Smooth muscle cell (in vitro differentiated cells): ENCODE measurements around the gene DNAI1. TPM values are rescaled to one million over a fixed set of nuclear protein-coding genes. Genes with fewer than 3 reads are reported as not detected.
A peak's percentile ranks its signal among the peaks of the same experiment; 100 is the strongest.

Experiments used
- DNase-seq: peaks from one replicate; lab custom pipeline; 2025; ENCODE audit not compliant: unreplicated experiment; lab: John Stamatoyannopoulos, UW
- H2AFZ ChIP-seq: fragments of 200-600 bp; sonication (generic); 2 replicates; pipeline ENCODE4 v1.6.0; 2016; ENCODE audit warnings: antibody characterized with exemption, low read depth, mild to moderate bottlenecking
- H3F3A ChIP-seq: fragments of 200-600 bp; sonication (generic); 2 replicates; pipeline ENCODE4 v1.6.0; 2017; ENCODE audit warnings: antibody characterized with exemption, low read depth
- H3K27ac ChIP-seq: fragments of 200-600 bp; sonication (generic); 2 replicates; pipeline ENCODE4 v1.5.1; 2016; ENCODE audit warnings: low read depth, mild to moderate bottlenecking
- H3K27me3 ChIP-seq: fragments of 200-600 bp; sonication (generic); 2 replicates; pipeline ENCODE4 v1.6.1; 2016; ENCODE audit warnings: low read depth, mild to moderate bottlenecking
- H3K36me3 ChIP-seq: fragments of 200-600 bp; sonication (generic); 2 replicates; pipeline ENCODE4 v1.5.1; 2016; ENCODE audit warnings: low read depth
- H3K4me1 ChIP-seq: fragments of 200-600 bp; sonication (generic); 2 replicates; pipeline ENCODE4 v1.5.1; 2016; ENCODE audit warnings: low read depth
- H3K4me2 ChIP-seq: fragments of 200-600 bp; sonication (generic); 2 replicates; pipeline ENCODE4 v1.6.0; 2016; ENCODE audit warnings: mild to moderate bottlenecking
- H3K4me3 ChIP-seq: fragments of 200-600 bp; sonication (generic); 2 replicates; pipeline ENCODE4 v1.5.1; 2016; ENCODE audit warnings: mild to moderate bottlenecking
- H3K79me2 ChIP-seq: fragments of 200-600 bp; sonication (generic); 2 replicates; pipeline ENCODE4 v1.6.0; 2016; ENCODE audit warnings: low read depth, mild to moderate bottlenecking
- H3K9ac ChIP-seq: fragments of 200-600 bp; sonication (generic); 2 replicates; pipeline ENCODE4 v1.6.0; 2016; ENCODE audit warnings: low read depth
- H3K9me3 ChIP-seq: fragments of 200-600 bp; sonication (generic); replicated peaks from 2 replicates; pipeline ENCODE4 v1.5.1; 2016; ENCODE audit warnings: low read depth
- H4K20me1 ChIP-seq: fragments of 200-600 bp; sonication (generic); 2 replicates; pipeline ENCODE4 v1.6.0; 2016; ENCODE audit warnings: low read depth
- WGBS: methylation state at CpG from one replicate; pipeline ENCODE4 v1.1.7; 2016; ENCODE audit warnings: low lambda C conversion rate; 5-methylcytosine and 5-hydroxymethylcytosine counted together
- polyA plus RNA-seq: library from polyadenylated mRNA; unstranded; fragments of >200 nt; fragmentation: Nextera tagmentation; extraction: Ambion mirVana; gene quantifications from 2 replicates; pipeline ENCODE4 v1.2.1, GENCODE V29; 2016
- total RNA-seq: library from RNA; depleted of rRNA; stranded (reverse); fragments of >200 nt; gene quantifications from 2 replicates; pipeline ENCODE4 v1.2.3, GENCODE V29; 2014
- TF ChIP-seq, protein P1 (sequence below): fragments of 200-600 bp; sonication (generic); IDR thresholded peaks from 2 replicates; pipeline ENCODE4 v1.5.1; 2017; ENCODE audit warnings: borderline replicate concordance, mild to moderate bottlenecking, antibody characterized with exemption; ENCODE audit not compliant: insufficient read depth, poor library complexity, severe bottlenecking

DNAI1 gene
- total and polyA plus RNA-seq, 2 experiments from 2014 or later = 0.31 TPM; not detected in 1

DNA sequence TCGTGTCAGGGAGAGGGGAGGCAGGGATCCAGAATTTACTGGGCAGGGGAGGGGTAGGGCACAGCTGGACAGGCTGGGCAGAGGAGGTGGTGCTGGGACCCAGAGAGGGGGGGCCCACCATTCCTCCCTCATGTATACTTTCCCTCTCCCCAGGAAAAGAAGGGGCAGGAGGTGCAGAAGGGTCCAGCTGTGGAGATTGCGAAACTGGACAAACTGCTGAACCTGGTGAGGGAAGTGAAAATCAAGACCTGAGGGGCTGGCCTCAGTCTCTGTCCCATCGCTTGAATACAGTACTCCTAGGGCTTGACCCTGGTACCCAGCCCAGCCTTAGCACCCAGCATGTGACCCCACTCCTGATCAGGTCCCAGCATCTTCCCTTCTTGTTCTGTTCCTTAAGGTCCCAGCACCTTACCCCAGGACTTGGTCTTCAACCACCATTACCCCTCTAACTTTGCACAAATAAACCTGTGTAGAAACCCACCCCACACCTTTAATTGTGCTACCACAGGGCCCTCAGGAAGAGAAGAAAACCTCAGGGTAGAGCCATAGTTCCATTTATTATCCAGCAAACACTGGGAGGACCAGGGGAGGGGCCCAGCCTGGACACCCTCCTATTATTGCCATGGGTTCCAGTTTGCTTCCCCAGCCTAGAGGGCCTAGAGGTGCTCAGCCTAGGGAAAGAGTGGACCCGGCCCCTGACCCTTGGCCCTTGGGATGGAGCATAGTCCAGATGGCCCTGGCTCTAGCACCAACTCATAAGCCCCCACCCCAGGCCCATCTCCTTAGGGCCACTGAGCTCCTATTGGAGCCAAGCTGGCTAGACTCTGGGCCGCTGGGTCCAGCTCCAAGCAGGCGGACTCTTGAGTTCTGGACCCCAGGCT, 62.1 kb downstream of the DNAI1 start:
- no peaks in the 10 kb centered on the region for H3F3A ChIP-seq
- no peak overlapping the region for H3K27ac ChIP-seq
- H3K9me3 ChIP-seq = no peaks in the 10 kb centered on the region
- H3K27me3 ChIP-seq = peaks cover 13% of the 10 kb centered on the region
- DNase-seq = no peak
- no peak overlapping the region for H3K9ac ChIP-seq
- H3K4me1 ChIP-seq = no peaks in the 10 kb centered on the region
- no peak overlapping the region for H3K4me2 ChIP-seq
- H3K79me2 ChIP-seq = no peaks in the 10 kb centered on the region
- no peak overlapping the region for H3K4me3 ChIP-seq
- TF ChIP-seq, protein P1, sequence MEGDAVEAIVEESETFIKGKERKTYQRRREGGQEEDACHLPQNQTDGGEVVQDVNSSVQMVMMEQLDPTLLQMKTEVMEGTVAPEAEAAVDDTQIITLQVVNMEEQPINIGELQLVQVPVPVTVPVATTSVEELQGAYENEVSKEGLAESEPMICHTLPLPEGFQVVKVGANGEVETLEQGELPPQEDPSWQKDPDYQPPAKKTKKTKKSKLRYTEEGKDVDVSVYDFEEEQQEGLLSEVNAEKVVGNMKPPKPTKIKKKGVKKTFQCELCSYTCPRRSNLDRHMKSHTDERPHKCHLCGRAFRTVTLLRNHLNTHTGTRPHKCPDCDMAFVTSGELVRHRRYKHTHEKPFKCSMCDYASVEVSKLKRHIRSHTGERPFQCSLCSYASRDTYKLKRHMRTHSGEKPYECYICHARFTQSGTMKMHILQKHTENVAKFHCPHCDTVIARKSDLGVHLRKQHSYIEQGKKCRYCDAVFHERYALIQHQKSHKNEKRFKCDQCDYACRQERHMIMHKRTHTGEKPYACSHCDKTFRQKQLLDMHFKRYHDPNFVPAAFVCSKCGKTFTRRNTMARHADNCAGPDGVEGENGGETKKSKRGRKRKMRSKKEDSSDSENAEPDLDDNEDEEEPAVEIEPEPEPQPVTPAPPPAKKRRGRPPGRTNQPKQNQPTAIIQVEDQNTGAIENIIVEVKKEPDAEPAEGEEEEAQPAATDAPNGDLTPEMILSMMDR = no peak
- H4K20me1 ChIP-seq = no peaks in the 10 kb centered on the region
- WGBS = 91% methylated on average over 6 of the region's 6 CpGs
- H3K36me3 ChIP-seq = no peaks in the 10 kb centered on the region
- H2AFZ ChIP-seq = no peak overlapping the region

GRCh38 chr9:34521406-34522045, 62.9 kb downstream of the DNAI1 start:
- Histone ChIP-seq H3K4me3 (no peak overlapping the region), H3K4me1 (no peaks in the 10 kb centered on the region), H3K27ac (no peak overlapping the region), H4K20me1 (no peaks in the 10 kb centered on the region), H3F3A (no peaks in the 10 kb centered on the region), H3K27me3 (peaks cover 13% of the 10 kb centered on the region), H3K4me2 (no peak overlapping the region), H3K36me3 (no peaks in the 10 kb centered on the region), H3K79me2 (no peaks in the 10 kb centered on the region), H3K9ac (no peak overlapping the region), H2AFZ (no peak overlapping the region), H3K9me3 (no peaks in the 10 kb centered on the region)
- no peak for DNase-seq
- 96% methylated on average over 11 of the region's 11 CpGs for WGBS
- TF ChIP-seq, protein P1 = no peak

- Histone ChIP-seq H3K79me2 (no peaks in the 10 kb centered on the region), H3K4me1 (no peaks in the 10 kb centered on the region), H3K9me3 (no peaks in the 10 kb centered on the region), H3K4me3 (peak overlapping the region; percentile 54), H3K9ac (no peak overlapping the region), H3F3A (no peaks in the 10 kb centered on the region), H2AFZ (peak overlapping the region; percentile 79), H4K20me1 (no peaks in the 10 kb centered on the region), H3K27ac (no peak overlapping the region), H3K27me3 (peaks cover 13% of the 10 kb centered on the region), H3K36me3 (no peaks in the 10 kb centered on the region), H3K4me2 (peak overlapping the region; percentile 89)
- no peak for DNase-seq
- TF ChIP-seq, protein P1 = no peak
- 25% methylated on average over 24 of the region's 31 CpGs for WGBS
These were observed 63.7 kb downstream of the DNAI1 start for GRCh38 chr9:34522091-34522887.
